ENCODE results near the gene TMEM167B. TPM values are rescaled to one million over a fixed set of nuclear protein-coding genes. Genes with fewer than 3 reads are reported as not detected.

Gene TMEM167B
- total RNA-seq, 4 donors from 2014 or later: 26.9 to 35.0 (median 30.6) TPM

GRCh38 chr1:109048335-109048734 is 42.2 kb upstream of the TMEM167B start:
- TF ChIP-seq CTCF (IDR thresholded peaks at IDR 0.05; ENCODE audit: low read depth): no peak

GRCh38 chr1:109050228-109050995 is 40.2 kb upstream of the TMEM167B start:
- TF ChIP-seq CTCF (IDR thresholded peaks at IDR 0.05; ENCODE audit: low read depth): no peak

GRCh38 chr1:109056064-109056463 is 34.5 kb upstream of the TMEM167B start:
- TF ChIP-seq CTCF (IDR thresholded peaks at IDR 0.05; ENCODE audit: low read depth): no peak

GRCh38 chr1:109059026-109059425 is 31.5 kb upstream of the TMEM167B start:
- no peak for TF ChIP-seq CTCF (IDR thresholded peaks at IDR 0.05; ENCODE audit: low read depth)

- no peak for TF ChIP-seq CTCF (IDR thresholded peaks at IDR 0.05; ENCODE audit: low read depth)
Observed at GRCh38 chr1:109060707-109061106, 29.9 kb upstream of the TMEM167B start.

GRCh38 chr1:109061183-109061582 is 29.4 kb upstream of the TMEM167B start:
- TF ChIP-seq CTCF (IDR thresholded peaks at IDR 0.05; ENCODE audit: low read depth): no peak

GRCh38 chr1:109065137-109065536 is 25.4 kb upstream of the TMEM167B start:
- no peak for TF ChIP-seq CTCF (IDR thresholded peaks at IDR 0.05; ENCODE audit: low read depth)
